ENCODE measurements around the gene RBFOX2. TPM values are rescaled to one million over a fixed set of nuclear protein-coding genes. Genes with fewer than 3 reads are reported as not detected.

RBFOX2 gene
- total RNA-seq, 2 donors from 2014 or later = 81.8 to 86.0 TPM

DNA sequence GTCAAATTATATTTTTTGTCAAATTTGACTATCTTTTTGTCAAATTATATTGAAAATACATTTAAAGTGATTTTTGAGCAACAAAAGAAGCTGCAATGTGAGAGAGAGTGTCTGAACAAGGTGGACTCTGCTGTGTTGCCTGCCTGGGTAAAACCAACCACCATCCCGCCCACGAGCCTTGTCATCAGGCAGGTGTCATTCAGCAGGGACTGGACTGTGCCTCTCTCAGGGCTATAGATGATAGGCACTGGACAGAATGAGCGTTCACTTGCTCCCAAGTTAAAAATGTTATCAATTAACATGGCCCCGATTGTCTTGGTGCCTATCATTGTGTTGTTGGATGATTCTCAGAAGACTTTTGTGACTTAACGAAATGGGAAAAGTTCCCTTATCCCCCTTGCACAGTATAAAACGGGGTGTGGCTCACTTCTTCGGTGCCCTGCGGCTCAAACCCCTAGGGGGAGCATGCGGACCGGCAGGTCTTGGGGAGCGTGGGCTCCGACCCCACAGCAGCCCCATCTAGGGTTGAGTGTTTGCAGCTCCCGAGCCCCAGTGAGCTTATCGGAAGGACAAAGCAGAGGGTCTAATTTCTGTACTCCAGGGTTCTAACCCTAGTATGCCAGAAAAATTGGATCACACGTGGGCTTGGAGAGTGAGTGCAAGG, 309.3 kb downstream of the RBFOX2 start:
- TF ChIP-seq, protein P1, sequence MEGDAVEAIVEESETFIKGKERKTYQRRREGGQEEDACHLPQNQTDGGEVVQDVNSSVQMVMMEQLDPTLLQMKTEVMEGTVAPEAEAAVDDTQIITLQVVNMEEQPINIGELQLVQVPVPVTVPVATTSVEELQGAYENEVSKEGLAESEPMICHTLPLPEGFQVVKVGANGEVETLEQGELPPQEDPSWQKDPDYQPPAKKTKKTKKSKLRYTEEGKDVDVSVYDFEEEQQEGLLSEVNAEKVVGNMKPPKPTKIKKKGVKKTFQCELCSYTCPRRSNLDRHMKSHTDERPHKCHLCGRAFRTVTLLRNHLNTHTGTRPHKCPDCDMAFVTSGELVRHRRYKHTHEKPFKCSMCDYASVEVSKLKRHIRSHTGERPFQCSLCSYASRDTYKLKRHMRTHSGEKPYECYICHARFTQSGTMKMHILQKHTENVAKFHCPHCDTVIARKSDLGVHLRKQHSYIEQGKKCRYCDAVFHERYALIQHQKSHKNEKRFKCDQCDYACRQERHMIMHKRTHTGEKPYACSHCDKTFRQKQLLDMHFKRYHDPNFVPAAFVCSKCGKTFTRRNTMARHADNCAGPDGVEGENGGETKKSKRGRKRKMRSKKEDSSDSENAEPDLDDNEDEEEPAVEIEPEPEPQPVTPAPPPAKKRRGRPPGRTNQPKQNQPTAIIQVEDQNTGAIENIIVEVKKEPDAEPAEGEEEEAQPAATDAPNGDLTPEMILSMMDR (IDR thresholded peaks at IDR 0.05) = no peak
- no peaks in the 10 kb centered on the region for H3K4me1 ChIP-seq
- no peak for DNase-seq (ENCODE audit: low spot score)
- H3K4me3 ChIP-seq = no peak overlapping the region
- no peak overlapping the region for H3K27ac ChIP-seq
- no peaks in the 10 kb centered on the region for H3K36me3 ChIP-seq
- H3K9me3 ChIP-seq = no peaks in the 10 kb centered on the region
- H3K27me3 ChIP-seq = no peaks in the 10 kb centered on the region

DNA sequence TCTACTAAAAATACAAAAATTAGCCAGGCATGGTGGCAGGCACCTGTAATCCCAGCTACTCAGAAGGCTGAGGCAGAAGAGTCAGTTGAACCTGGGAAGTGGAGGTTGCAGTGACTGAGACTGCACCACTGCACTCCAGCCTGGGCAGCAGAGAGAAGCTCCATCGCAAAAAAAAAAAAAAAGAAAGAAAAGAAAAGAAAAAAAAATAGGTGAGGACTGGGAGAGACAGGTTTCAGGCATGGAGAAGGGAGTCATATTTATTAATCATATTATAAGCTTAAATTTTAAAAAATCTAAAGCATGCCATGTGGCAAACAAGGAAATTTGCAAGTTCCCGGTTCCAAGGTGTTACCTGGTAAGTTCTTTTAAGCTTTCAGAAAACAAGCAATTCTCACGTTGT, 311.1 kb downstream of the RBFOX2 start, which contains the start of gene APOL5:
Gene APOL5, plus strand, starts transcription at position 301 of the 400 bp plus-strand sequence. Its CDS starts 0 bp downstream, at position 301.
- Histone ChIP-seq H3K4me1 (no peaks in the 10 kb centered on the region), H3K4me3 (no peak within 1 kb of the TSS), H3K27ac (no peak within 1 kb of the TSS), H3K36me3 (no peaks in the 10 kb centered on the region), H3K27me3 (no peaks in the 10 kb centered on the region), H3K9me3 (peaks cover 0 to 4% of the 10 kb centered on the region in 2 donors)
- no peak for DNase-seq (ENCODE audit: low spot score)
- TF ChIP-seq, protein P1 (IDR thresholded peaks at IDR 0.05) = no peak

DNA sequence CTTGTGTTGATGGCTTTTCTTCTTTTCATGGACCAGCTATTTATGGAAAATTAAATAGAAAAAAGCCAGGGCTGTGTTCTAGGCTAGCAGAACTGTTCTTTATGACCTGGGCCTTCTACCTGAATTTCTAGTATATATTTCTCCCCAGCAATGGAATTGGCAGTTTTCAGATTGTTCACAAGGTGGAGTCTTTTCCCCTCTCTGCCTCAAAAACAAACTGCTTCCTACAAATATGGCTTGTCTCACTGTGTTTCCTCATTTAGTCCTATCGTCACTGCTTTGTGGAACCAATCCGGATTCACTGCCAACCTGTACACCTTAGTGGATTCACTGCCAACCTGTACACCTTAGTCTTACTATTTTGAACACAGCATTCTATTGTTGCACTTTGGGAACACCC, 316.0 kb downstream of the RBFOX2 start:
- H3K27me3 ChIP-seq = no peaks in the 10 kb centered on the region
- no peaks in the 10 kb centered on the region for H3K36me3 ChIP-seq
- H3K9me3 ChIP-seq = peaks cover 0 to 9% of the 10 kb centered on the region in 2 donors
- H3K4me3 ChIP-seq = no peak overlapping the region
- no peaks in the 10 kb centered on the region for H3K4me1 ChIP-seq
- no peak overlapping the region for H3K27ac ChIP-seq
- TF ChIP-seq, protein P1 (IDR thresholded peaks at IDR 0.05) = no peak
- no peak for DNase-seq (ENCODE audit: low spot score)

DNA sequence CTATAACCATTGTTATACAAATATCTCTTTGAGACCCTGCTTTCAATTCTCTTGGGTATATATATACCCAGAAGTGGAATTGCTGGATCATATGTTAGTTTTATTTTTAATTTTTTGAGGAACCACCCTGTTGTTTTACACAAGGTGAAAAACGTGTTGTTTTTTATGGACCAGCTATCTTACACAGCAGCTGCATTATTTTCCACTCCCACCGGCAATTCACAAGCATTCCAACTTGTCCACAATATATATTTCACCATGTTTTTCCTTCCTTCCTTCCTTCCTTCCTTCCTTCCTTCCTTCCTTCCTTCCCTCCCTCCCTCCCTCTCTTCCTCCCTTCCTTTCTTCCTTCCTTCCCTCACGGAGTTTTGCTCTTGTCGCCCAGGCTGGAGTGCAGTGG, 317.3 kb downstream of the RBFOX2 start:
- DNase-seq (ENCODE audit: low spot score) = no peak
- H3K4me3 ChIP-seq = no peak overlapping the region
- no peaks in the 10 kb centered on the region for H3K36me3 ChIP-seq
- H3K27ac ChIP-seq = no peak overlapping the region
- H3K4me1 ChIP-seq = no peaks in the 10 kb centered on the region
- H3K9me3 ChIP-seq = peaks cover 0 to 9% of the 10 kb centered on the region in 2 donors
- TF ChIP-seq, protein P1 (IDR thresholded peaks at IDR 0.05) = no peak
- H3K27me3 ChIP-seq = no peaks in the 10 kb centered on the region

DNA sequence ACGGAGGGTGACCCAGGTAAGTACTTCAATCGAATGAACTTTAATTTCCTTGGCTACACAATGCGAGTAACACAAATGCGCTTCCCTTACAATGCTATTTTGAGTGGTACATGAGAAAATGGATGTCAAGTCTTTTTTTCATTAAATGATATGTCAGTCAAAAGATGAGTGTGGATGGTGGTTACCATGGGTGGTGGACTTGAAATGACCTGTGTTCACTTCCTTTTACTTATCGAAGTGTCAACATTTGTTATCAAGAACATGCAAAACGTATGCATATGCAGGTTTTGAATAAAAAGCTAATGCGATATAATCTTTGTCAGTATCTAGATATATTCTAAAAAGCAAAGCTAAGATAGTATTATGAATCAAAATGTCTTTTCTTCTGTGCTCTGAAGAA, 319.7 kb downstream of the RBFOX2 start:
- Histone ChIP-seq H3K4me3 (no peak overlapping the region), H3K27me3 (no peaks in the 10 kb centered on the region), H3K4me1 (no peaks in the 10 kb centered on the region), H3K27ac (no peak overlapping the region), H3K9me3 (peaks cover 0 to 9% of the 10 kb centered on the region in 2 donors), H3K36me3 (no peaks in the 10 kb centered on the region)
- TF ChIP-seq, protein P1 (IDR thresholded peaks at IDR 0.05) = no peak
- DNase-seq (ENCODE audit: low spot score) = no peak

DNA sequence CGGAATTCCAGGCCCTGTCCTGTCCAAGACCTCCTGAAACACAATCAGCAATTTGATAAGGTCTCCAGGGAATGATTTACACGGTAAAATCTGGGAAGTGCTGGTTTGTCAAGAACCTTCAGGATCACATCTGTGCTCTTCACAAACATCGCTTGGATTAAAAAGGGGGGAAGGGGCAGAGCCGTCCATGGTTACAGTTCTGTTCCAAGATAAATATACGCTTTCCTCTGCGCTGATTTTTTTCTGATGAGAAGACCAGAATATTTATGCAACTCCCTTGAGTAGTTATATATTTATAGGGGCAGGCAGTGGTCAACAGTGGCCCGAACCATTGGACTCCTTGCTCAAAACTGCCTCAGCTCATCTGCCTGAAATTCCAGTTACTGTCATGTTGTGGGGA, 320.2 kb downstream of the RBFOX2 start:
- no peaks in the 10 kb centered on the region for H3K4me1 ChIP-seq
- H3K27me3 ChIP-seq = no peaks in the 10 kb centered on the region
- H3K27ac ChIP-seq = no peak overlapping the region
- DNase-seq (ENCODE audit: low spot score) = no peak
- H3K9me3 ChIP-seq = peaks cover 0 to 9% of the 10 kb centered on the region in 2 donors
- no peak overlapping the region for H3K4me3 ChIP-seq
- TF ChIP-seq, protein P1 (IDR thresholded peaks at IDR 0.05) = no peak
- no peaks in the 10 kb centered on the region for H3K36me3 ChIP-seq

Measured in right atrium auricular region (tissue), 2 donors.